Liver (tissue), 9 donors: Measurements from ENCODE around the gene NKAPL. TPM values are rescaled to one million over a fixed set of nuclear protein-coding genes. Genes with fewer than 3 reads are reported as not detected.
A peak's percentile ranks its signal among the peaks of the same experiment; 100 is the strongest.

ENCODE experiments used
- DNase-seq: peaks from one replicate; pipeline ENCODE4 v3.0.0-alpha.2; 2017; ENCODE audit warnings: low spot score
- H3K27ac ChIP-seq, 2 donors: one replicate each; pipeline ENCODE4 v1.7.0; 2013; ENCODE audit warnings: inconsistent platforms in 2 of 2, low read length in 2 of 2, control low read depth in 1 of 2, low read depth in 1 of 2, mild to moderate bottlenecking in 1 of 2
- H3K27me3 ChIP-seq, 4 donors: one replicate each; pipeline versions ENCODE4 v1.6.1 to v1.7.0; 2013; ENCODE audit warnings: low read length in 3 of 4, inconsistent platforms in 1 of 4, mild to moderate bottlenecking in 1 of 4, moderate library complexity in 1 of 4; ENCODE audit not compliant: control insufficient read depth in 4 of 4, insufficient read depth in 4 of 4
- H3K36me3 ChIP-seq, 4 donors: one replicate each; pipeline versions ENCODE4 v1.6.1 to v1.7.0; 2013; ENCODE audit warnings: low read length in 3 of 4, mild to moderate bottlenecking in 3 of 4, low read depth in 1 of 4, moderate library complexity in 1 of 4; ENCODE audit not compliant: control insufficient read depth in 4 of 4, insufficient read depth in 3 of 4
- H3K4me1 ChIP-seq, 4 donors: one replicate each; pipeline versions ENCODE4 v1.6.1 to v1.7.0; 2013; ENCODE audit warnings: low read length in 3 of 4, mild to moderate bottlenecking in 3 of 4, moderate library complexity in 1 of 4; ENCODE audit not compliant: control insufficient read depth in 4 of 4, insufficient read depth in 4 of 4
- H3K4me3 ChIP-seq, 3 donors: one replicate each; pipeline versions ENCODE4 v1.6.1 to v1.7.0; 2013; ENCODE audit warnings: low read length in 3 of 3, control low read depth in 1 of 3, low read depth in 1 of 3, mild to moderate bottlenecking in 1 of 3
- H3K9ac ChIP-seq, 2 donors: one replicate each; pipeline ENCODE4 v1.7.0; 2013; ENCODE audit warnings: low read length in 2 of 2, mild to moderate bottlenecking in 2 of 2, moderate library complexity in 2 of 2, control low read depth in 1 of 2, low read depth in 1 of 2
- H3K9me3 ChIP-seq, 4 donors: one replicate each; pipeline versions ENCODE4 v1.6.1 to v1.7.0; 2013; ENCODE audit warnings: low read length in 3 of 4; ENCODE audit not compliant: control insufficient read depth in 4 of 4
- CTCF ChIP-seq: fragments of 150-350 bp; IDR thresholded peaks from 2 replicates; pipeline ENCODE4 v1.5.1; 2017; ENCODE audit warnings: improper control_type of control experiment, low read depth, low read length; ENCODE audit not compliant: missing input control
- EGR1 ChIP-seq, 2 donors: IDR thresholded peaks; 2 replicates each; pipeline ENCODE4 v1.6.1; 2016 to 2018; ENCODE audit warnings: antibody characterized with exemption in 2 of 2, low read depth in 2 of 2
- FOXA1 ChIP-seq: IDR thresholded peaks from 2 replicates; pipeline ENCODE4 v1.6.1; 2016; ENCODE audit warnings: antibody characterized with exemption
- FOXA2 ChIP-seq: IDR thresholded peaks from 2 replicates; pipeline ENCODE4 v1.6.1; 2016; ENCODE audit warnings: antibody characterized with exemption
- GABPA ChIP-seq, 2 donors: IDR thresholded peaks in 1 of 2; conservative IDR thresholded peaks in 1 of 2; 2 replicates each; pipeline ENCODE4 v1.6.1; 2016; ENCODE audit warnings: antibody characterized with exemption in 2 of 2, mild to moderate bottlenecking in 1 of 2, moderate library complexity in 1 of 2
- HNF4A ChIP-seq, 2 donors: conservative IDR thresholded peaks; 2 replicates each; pipeline ENCODE4 v1.6.1; 2016; ENCODE audit warnings: antibody characterized with exemption in 2 of 2, mild to moderate bottlenecking in 2 of 2
- JUND ChIP-seq, 2 donors: IDR thresholded peaks; 2 replicates each; pipeline ENCODE4 v1.6.1; 2016; ENCODE audit warnings: antibody characterized with exemption in 2 of 2
- MAX ChIP-seq: IDR thresholded peaks from 2 replicates; pipeline ENCODE4 v1.6.1; 2016; ENCODE audit warnings: antibody characterized with exemption
- NR2F2 ChIP-seq: IDR thresholded peaks from 2 replicates; pipeline ENCODE4 v1.6.1; 2016; ENCODE audit warnings: antibody characterized with exemption
- RAD21 ChIP-seq, 2 donors: IDR thresholded peaks; 2 replicates each; pipeline ENCODE4 v1.6.1; 2016; ENCODE audit warnings: antibody characterized with exemption in 2 of 2, mild to moderate bottlenecking in 2 of 2
- REST ChIP-seq: IDR thresholded peaks from 2 replicates; pipeline ENCODE4 v1.6.1; 2016; ENCODE audit warnings: antibody characterized with exemption, mild to moderate bottlenecking
- RXRA ChIP-seq, 2 donors: IDR thresholded peaks; 2 replicates each; pipeline ENCODE4 v1.6.1; 2017 to 2018; ENCODE audit warnings: antibody characterized with exemption in 2 of 2, mild to moderate bottlenecking in 1 of 2
- SP1 ChIP-seq: IDR thresholded peaks from 2 replicates; pipeline ENCODE4 v1.6.1; 2018; ENCODE audit warnings: antibody characterized with exemption, mild to moderate bottlenecking
- TAF1 ChIP-seq: conservative IDR thresholded peaks from 2 replicates; pipeline ENCODE4 v1.6.1; 2016; ENCODE audit warnings: antibody characterized with exemption, mild to moderate bottlenecking
- YY1 ChIP-seq: IDR thresholded peaks from 2 replicates; pipeline ENCODE4 v1.6.1; 2016; ENCODE audit warnings: antibody characterized with exemption, mild to moderate bottlenecking
- WGBS: extraction: QIAGEN DNeasy Blood & Tissue Kit; methylation state at CpG from one replicate; pipeline ENCODE4 v1.1.7; 2013; 5-methylcytosine and 5-hydroxymethylcytosine counted together
- polyA plus RNA-seq, 2 donors: library from polyadenylated mRNA; stranded (reverse) in 1 of 2; unstranded in 1 of 2; fragments of 200-250 nt in 1 of 2; fragments of >200 nt in 1 of 2; fragmentation: Nextera tagmentation in 1 of 2; extraction: Ambion mirVana in 1 of 2; gene quantifications; one replicate each; pipeline versions ENCODE4 v1.2.1 to v1.2.3, GENCODE V29; 2013 to 2015
- total RNA-seq, 2 donors: library from RNA; depleted of rRNA; stranded (reverse); fragments of >200 nt; gene quantifications; one replicate each; pipeline ENCODE4 v1.2.3, GENCODE V29; 2014
- donor health status: healthy.
- donor health status: healthy.
- donor health status: healthy.
- donor health status: healthy.
- donor health status: healthy.

Gene NKAPL
- total and polyA plus RNA-seq, 4 donors = 0.22 to 0.61 (median 0.57) TPM

GRCh38 chr6:28225056-28225834 is 33.9 kb upstream of the NKAPL start, which contains the start of gene ZSCAN9:
ZSCAN9 (plus strand) TSS chr6:28225275; CDS start chr6:28227085, 1,810 bp downstream.
- under 1% methylated on average over 45 of the region's 45 CpGs for WGBS
- Histone ChIP-seq H3K9ac (peak within 1 kb of the TSS; percentile 26 to 62), H3K4me1 (peaks cover 0 to 12% (median 5%) of the 10 kb centered on the region in 4 donors), H3K4me3 (peak within 1 kb of the TSS; percentile 74 to 94 (median 87)), H3K27me3 (peaks cover 0 to 7% (median 3%) of the 10 kb centered on the region in 4 donors), H3K27ac (no peak within 1 kb of the TSS), H3K9me3 (peaks cover 0 to 1% (median 0%) of the 10 kb centered on the region in 4 donors), H3K36me3 (peaks cover 2 to 22% (median 16%) of the 10 kb centered on the region in 4 donors)
- TF ChIP-seq REST = no peak
- peak in 1 of 2 donors; percentile 24 for TF ChIP-seq JUND (IDR thresholded peaks at IDR 0.05)
- TF ChIP-seq RXRA (IDR thresholded peaks at IDR 0.05) = peak; percentile 32 to 68
- peak; percentile 19 to 62 for TF ChIP-seq EGR1 (IDR thresholded peaks at IDR 0.05; ENCODE audit: low read depth in 2 of 2)
- peak; percentile 95 for TF ChIP-seq YY1
- TF ChIP-seq SP1 = peak; percentile 41
- TF ChIP-seq RAD21 (IDR thresholded peaks at IDR 0.05) = peak; percentile 16 to 50
- TF ChIP-seq MAX = peak; percentile 48
- no peak for TF ChIP-seq FOXA1
- TF ChIP-seq HNF4A (conservative IDR thresholded peaks at IDR 0.05) = peak; percentile 27 to 55
- no peak for TF ChIP-seq NR2F2
- TF ChIP-seq TAF1 = peak; percentile 30
- TF ChIP-seq GABPA (IDR thresholded peaks at IDR 0.05 in 1 of 2, conservative IDR thresholded peaks at IDR 0.05 in 1 of 2) = peak; percentile 87 to 95
- DNase-seq = peak; percentile 66

- Histone ChIP-seq H3K36me3 (peaks cover 2 to 28% (median 17%) of the 10 kb centered on the region in 4 donors), H3K4me3 (no peak overlapping the region), H3K9me3 (peaks cover 0 to 1% (median 0%) of the 10 kb centered on the region in 4 donors), H3K4me1 (peaks cover 0 to 12% (median 5%) of the 10 kb centered on the region in 4 donors), H3K27ac (no peak overlapping the region), H3K9ac (no peak overlapping the region), H3K27me3 (peaks cover 0 to 6% (median 1%) of the 10 kb centered on the region in 4 donors)
- WGBS = 94% methylated on average over 2 of the region's 2 CpGs
- TF ChIP-seq EGR1 (IDR thresholded peaks at IDR 0.05; ENCODE audit: low read depth in 2 of 2) (no peak), NR2F2 (no peak), YY1 (no peak), CTCF (no peak), RXRA (IDR thresholded peaks at IDR 0.05) (no peak), GABPA (IDR thresholded peaks at IDR 0.05 in 1 of 2, conservative IDR thresholded peaks at IDR 0.05 in 1 of 2) (no peak), FOXA2 (no peak), RAD21 (IDR thresholded peaks at IDR 0.05) (no peak)
- DNase-seq = no peak
These were observed 32.6 kb upstream of the NKAPL start for GRCh38 chr6:28226460-28226859.
